GM19328 (cell line): ENCODE results near the gene RPL10A.

Source experiments
- ATAC-seq: cut with Tn5 transposase; IDR thresholded peaks from one replicate; pipeline ENCODE4 v1.9.1; 2021; ENCODE audit warnings: mild to moderate bottlenecking, moderate library complexity; ENCODE audit not compliant: unreplicated experiment

Gene RPL10A

DNA sequence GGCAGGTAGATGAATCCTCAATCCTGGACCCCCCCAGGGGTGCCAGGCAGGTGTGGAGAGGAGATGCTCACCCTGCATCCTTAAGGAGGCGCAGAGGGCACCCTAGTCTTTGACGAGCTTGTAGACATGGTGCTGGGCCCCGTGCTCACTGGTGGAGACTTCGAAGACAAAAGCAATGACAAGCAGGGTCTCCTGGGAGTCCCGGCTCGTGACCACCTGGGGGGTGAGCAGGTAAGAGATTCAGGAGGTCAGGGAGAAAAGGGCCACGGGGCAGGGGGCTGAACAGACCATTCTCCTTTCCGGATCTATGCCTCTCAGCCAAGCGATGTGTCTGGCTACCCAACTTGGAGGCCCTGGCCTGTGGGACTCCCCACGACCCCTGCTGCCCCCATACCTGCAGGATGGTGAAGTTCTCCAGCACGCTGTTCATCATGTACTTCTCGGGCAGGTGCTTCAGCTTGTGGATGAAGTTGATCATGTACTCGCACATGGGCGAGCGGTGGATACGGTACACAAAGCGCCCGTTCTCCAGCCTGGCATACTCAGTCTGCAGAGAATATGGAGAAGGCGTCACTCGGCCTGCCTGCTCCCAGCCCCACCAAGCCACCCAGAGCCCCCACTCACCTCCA, 6.9 kb downstream of the RPL10A start:
- ATAC-seq, result no peak

DNA sequence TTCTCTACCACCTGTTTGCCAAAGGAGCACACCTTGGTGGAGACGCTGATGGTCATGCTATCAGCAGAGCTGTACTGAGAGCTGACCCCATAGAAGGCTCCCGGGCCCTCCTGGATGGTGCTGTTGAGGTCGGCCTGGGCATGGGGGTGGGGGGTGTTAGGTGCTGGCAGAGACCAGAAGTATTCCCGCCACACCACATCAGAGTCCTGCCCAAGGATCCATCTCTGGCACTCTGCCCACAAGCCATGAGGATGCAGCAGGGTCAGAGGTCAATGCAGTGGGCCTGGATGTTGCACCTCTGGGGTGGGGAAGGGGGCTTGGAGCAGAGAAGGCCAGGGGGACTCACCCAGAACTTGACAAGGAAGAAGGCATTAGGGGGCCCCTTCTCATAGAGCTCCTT, 7.4 kb downstream of the RPL10A start:
- ATAC-seq, result no peak

DNA sequence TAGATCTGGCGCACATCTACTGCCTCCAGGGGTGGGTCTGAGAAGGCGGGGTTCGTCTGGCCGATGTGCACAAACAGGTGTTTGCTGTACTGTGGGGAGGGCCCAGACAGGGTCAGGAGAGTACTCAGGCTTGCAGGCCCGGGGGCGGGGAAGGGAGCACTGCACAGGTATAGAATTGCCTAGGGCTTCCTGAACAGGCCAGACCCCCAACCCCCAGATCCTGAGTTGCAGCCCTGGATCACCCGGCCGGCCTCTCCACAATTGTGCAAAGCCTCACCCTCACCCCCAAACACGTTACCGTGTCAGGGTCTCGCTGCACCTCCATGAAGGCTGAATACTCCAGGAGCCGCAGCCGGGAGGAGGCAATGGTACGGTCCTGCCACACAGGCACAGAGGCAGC, 7.8 kb downstream of the RPL10A start:
- ATAC-seq, result no peak

DNA sequence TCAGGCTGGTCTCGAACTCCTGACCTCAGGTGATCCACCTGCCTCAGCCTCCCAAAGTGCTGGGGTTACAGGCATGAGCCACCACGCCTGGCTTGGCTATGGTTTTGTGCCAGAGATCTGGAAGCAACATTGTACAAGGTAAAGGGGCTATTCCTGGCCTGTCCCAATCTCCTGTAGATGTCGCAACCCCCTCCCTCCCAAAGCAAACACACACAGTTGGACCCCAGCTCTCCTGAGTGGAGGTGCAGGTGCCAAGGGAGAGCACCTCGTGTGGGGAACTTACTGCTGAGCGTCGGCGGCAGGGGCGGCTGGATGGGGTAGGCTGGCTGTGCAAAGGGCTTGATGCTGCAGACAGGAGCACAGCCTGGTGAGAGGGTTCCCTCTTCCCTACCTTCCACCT, 8.8 kb downstream of the RPL10A start:
- no peak for ATAC-seq

DNA sequence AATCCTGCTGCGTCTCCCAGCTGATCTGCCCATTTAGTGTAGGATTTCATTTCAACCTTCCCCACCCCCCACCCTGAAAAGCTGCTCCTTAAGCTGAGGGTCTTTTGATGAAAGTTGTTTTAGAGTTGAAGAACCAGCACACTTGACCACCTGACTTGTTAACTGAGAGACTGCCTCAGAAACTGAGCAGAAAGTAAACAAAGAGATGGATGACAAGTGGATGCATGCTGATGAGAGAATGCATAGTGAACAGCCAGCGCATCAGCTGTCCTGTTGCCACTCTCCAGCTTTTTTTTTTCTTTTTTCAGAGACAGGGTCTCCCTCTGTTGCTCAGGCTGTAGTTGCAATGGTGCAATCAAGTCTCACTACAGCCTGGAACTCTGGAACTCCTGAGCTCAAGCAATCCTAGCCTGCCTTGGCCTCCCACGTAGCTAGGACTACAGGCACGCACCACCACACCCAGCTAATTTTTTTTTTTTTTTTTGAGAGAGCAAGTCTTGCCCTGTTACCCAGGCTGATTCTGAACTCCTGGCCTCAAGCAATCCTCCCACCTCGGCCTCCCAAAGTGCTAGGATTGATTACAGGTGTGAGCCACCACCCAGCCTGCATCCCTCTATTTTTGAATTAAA, 9.5 kb downstream of the RPL10A start:
- no peak for ATAC-seq

DNA sequence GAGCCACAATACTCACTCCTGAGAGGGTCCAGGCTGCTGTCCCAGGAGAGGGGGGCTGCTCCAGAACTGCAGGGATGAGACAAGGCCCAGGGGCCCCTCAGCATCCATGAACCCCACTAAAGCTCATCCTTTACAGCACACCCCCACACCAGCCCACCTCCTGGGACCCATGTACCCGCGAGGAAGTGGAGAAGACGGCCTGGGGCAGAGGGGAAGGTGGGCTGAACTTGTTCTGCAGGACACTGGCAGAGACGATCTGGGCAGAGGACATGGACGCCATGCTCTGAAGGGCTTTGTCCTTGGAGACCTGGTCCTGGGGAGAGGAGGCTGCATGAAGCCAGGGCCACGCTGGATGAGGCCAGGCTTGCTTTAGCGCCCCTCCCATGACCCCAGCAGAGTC, 10.1 kb downstream of the RPL10A start:
- ATAC-seq, result no peak

DNA sequence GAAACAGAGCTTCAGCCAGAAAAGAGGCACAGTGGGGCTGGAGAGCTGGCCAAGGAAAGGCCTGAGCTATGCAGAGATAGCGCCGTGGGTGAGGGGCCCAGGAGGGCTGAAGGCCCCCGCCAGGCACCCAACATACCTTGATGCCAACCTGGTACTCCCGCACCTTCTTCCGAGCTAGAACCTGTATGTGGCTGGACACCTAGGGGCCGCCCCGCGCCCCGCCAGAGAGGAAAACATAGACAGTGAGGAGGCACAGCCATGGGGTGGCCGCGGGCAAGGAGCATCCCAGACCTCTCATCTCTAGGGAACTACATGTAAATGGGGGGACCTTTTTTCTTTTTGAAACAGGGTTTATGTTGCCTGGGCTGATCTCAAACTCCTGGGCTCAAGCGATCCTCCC, 12.0 kb downstream of the RPL10A start:
- ATAC-seq, result no peak

DNA sequence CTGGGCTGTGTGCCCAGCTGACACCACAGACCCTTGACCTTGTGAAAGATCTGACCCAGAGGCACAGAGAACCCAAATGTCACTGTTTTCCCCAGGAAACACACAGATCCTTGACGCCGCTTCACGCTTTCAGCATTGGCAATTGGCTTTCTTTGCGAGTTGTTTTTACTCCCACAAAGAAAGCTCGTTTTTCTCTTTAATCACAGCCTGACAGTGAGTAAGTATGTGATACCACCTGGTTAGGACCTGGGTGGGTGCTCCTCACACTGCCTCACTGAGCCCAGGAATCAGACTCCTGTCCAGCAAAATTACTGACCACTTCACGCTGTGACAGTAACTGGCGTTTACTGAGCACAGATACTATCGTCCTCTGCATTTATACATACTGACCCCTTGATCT, 13.0 kb downstream of the RPL10A start:
- ATAC-seq, result no peak

DNA sequence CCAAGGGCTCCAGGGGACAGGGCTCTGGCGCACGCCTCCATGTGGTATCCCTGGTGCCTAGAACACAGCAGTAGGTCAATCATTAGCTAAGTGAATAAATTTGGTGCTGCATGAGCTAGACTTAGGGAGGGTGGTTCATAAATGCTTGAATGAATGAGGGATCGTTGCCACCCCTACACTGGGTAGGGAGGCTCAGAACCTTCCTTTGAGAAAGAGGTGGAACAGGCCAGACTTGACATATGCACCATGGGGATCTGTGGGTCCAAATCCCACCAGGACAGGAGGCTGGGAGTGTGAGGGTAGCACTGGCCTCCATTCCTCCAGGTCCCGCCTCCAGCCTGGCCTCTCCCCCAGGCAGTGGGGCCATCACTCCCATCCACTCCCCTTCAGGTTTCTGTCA, 14.9 kb downstream of the RPL10A start:
- no peak for ATAC-seq

DNA sequence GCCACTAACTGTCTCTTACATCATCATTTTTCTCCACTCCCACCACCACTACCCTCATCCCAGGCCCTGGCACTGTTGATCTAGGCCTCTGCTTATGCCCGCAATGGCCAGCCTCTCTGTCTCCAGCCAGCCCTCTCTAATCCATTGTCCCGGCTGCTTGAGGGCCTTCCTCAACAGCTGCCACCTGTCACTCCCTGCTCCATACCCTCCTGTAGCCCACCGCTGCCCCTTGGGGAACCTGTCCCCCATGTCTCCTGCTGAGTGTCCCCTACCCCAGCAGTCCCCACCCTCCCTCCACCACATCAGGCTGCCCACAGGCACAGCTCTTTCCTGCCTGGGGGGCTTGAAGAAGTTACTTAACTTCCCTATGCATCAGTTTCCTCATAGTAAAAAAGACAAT, 15.3 kb downstream of the RPL10A start:
- no peak for ATAC-seq

DNA sequence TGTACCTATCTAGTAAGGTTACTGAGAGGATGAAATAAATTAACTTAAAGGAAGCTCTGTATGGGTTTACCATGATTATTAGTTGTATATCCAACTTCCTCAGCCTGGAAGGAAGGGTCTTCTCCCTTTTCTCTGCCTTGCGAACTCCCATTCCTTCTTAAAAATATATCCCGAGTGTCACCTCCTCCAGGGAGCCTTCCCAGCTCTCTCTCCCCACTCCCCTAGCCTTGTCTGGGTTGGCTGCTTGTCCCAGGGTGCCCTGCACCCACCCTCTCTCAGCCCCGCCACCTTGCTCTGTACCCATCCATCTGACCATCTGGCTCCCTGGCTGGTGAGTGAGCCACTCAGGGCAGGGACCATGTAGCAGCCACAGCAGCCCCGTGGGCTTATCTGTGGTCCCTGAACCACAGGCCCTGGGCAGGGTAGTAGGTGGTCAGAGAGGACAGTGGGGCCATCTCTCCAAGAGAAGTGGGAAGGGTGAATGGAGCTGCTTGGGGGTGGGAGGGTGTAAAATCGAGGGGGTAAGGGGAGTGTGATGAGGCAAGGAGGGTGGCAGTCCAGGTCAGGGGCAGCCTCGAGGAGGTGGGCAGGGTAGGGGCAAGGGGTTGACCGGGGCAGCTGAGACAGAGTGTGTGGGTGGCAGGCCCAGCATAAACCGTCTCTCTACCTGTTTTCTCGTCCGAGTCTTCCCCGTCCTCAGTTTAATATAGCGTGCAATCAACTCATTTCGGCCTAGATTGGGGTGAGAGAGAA, 15.9 kb downstream of the RPL10A start:
- ATAC-seq, result no peak

DNA sequence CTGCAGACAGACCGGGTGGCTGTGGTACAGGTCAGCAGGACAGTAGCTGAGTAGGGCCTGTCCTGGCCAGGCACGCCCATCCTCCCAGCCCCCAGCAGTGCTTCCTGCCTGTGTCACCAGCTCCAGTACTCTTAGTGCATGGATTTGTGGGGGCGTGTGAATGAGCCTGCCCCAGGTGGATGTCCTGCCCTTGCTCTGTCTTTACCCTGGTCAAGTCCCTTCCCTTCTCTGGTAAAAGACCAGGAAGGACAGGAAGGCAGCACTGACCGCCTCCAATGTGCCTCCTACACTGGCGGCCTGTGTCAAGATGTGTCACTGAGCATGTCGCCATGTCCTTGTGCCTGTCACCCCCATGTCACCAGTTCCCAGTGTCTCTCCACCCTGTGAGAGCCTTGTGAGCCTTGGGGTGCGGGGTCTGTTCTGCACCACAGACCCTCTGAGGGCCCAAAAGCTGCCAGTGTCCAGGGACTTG, 16.8 kb downstream of the RPL10A start:
- no peak for ATAC-seq

DNA sequence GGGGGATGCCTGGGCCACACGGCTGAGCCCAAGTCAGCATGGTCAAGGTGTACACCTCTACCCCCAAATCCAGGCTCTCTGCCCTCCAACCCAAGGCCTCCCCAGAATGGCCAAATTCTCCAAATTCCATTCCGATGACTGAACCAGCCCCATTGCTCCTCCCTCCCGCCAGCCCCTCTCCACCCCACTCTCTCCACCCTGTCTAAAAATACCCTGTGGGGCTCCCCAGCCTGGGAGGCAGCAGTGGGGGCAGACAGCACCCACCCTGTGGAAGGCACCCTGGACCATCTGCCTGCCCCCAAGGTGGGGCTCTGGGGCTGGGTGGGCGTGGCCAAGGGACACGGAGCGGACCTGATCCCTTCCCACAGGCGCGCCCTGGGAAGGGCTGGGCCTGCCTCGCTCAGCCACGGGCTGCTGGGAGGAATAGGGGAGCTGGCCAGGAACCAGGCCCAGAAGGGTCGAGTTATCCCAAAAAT, 17.2 kb downstream of the RPL10A start:
- no peak for ATAC-seq

DNA sequence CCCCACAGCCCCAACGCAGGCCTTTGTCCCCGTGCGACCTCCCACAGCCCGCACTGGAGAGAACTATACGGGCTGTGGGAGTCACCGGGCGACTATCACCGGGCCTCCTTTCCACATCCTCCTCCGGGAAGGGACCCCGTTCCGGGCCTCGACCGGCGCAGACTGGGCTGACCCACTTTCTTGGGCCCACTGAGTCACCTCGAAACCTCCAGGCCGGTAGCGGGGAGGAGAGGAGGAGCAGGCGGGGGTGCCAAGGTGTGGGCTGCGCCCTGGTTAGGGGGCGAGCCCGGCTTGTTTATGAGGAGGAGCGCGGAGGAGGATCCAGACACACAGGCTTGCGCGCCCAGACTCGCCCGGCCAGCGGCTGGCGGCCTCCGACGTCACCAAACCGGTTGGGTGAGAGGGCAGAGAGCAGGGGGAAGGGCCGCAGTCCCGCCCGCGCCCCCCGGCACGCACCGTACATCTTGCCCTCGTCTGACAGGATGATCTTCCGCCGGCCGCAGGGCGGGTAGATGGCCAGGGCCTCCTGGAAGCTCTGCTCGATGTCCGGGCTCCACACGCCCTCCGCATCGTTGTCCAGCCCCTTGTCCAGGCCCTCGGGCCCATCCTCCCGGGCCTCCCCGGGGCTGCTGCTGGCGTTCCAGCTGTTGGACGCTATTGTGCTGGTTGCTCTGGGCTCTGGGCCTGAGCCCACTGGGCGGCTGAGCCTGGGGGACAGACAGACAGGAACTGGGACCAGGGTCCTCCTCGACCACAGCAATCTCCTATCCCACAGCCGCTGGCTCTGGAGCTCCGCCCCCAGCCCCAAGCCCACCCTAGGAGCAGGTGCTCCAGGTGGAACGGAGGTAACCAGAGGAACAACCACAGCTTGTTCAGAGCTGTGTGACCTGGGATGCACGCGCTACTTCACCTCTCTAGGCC, 18.1 kb downstream of the RPL10A start:
- no peak for ATAC-seq

DNA sequence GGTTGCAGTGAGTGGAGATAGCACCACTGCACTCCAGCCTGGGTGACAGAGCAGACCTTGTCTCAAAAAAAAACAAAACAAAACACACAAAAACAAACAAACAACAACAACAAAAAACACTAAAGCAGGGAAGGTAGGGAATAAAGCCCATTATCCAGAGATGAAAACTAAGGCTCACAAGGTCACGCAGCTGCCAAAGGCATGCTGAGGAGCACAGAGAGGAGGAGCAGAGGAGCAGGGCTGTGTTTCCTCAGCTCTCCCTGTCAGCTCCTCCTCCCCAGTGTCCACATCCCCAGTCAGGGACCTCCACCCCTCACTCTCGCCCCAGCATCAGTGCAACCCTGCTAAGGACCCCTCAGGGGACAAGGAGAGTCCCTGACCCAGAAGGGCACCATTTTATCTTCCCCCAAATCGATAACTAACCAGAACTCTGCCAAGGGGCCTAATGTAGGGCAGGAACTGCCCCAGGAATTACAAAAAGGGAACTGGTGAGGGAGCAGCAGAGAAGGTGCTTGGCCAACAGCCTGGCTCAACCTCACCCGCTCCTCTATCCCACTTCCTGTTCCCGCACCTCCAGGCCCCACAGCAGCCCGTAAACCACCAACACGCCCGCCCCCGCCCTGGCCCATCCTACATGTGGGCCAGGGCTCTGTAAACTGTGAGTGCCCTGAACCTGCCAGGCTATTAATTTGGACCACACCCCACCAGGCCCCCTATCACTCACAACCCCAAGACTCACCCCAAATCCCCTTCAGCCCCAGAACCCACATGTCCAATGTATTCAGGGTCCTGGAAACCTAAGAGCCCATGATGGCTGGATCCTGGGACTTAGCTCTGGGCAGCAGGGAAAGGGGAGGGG, 19.7 kb downstream of the RPL10A start:
- no peak for ATAC-seq

DNA sequence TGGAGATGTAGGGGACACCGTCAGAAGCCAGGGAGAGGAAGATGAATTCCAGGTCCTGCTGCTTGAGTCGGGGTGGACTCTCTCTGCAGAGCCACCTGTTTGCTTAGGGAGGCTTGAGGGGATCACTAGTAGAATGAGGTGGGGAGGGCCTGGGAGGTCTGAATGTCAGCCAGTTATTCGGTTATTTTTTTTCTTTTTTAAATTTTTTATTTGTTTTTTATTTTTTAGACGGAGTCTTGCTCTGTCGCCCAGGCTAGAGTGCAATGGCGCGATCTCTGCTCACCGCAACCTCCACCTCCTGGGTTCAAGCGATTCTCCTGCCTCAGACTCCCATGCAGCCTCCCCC, 20.3 kb downstream of the RPL10A start:
- no peak for ATAC-seq

DNA sequence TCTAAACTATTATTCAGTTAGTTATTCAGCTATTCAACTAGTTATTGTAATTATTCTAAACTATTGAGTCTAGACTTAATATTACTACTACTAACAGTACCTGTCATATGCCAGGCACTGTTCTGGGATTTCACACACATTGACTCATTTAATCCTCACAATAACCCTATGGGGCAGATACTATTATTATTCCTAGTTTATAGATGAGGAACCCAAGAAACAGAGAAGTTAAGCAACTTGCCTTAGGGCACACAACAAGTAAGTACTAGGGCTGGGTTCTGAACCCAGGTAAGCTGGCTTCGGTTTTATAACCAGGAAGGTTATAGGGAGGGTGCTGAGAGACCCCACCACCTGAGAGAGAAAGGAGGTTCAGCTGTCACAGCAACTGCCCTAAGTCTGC, 20.9 kb downstream of the RPL10A start:
- no peak for ATAC-seq

DNA sequence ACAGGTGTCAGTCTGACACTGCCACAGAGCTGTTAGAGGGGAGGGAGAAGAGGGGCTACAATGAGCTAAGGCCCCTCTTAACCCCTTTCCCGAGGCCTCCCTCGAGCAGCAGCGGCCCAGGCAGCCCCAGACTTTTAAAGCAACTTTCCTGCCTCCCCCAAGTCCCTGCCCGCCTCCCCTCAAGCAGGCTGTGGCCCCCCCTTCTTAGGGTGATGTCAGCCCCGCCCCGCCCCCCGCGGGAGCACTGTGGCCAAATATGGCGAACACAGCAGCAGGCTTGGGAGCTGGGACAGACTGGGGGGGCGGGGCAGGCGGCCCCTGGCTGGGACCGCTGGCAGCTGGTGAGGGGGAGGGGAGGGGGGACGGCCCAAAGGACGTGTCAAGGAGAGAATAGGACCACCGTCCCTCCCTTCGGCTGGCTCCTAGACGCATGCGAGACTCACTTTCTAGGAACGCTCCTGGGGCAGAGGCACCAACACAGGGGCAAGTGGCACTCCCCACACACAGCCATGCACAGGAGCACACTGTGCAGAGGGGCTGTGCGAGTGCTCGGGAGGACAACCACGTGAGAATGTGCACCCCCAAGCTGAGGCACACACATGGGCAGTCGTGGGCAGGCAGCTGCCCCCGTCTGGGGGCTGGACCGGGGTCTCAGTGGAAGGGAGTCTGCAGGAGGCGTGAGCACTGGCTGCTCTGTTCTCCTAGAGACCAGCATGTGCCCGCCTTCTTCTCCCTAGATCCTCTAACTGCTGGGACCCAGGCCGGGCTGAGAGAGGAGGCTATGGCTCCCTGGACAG, 22.0 kb downstream of the RPL10A start:
- no peak for ATAC-seq

DNA sequence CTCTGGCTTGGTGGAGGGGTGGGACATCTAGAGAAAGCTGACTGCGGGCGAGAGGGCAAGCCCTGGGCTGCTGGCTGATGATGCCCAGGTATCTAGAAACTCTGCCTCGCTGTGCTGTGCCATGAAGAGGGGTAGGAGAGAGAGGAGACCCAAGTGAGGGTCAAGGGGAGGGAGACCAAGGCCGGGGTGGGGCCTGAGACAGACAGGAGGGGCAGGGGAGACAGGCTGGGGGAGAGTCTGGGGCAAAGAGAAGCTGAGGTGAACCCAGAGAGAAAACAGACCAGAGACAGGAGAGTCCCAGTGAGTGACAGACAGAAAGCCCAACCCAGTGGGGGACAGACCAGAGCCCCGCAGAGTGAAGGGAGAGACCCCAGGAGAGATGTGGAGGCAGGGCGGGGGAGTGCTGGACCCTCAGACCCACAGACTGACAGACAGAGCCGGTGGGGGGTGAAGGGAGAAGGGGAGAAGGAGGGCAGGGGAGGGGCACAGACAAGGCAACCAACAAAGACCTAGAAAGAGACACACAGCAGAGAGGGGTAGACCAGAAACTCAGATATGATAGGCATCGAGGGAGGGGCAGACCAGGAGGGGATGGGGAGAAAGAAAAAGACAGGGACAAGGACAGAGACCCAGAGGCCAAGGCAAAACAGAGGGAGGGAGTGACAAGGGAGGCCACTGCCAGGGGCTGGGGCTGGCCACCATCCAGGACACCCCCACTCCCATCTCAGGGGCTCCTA, 22.8 kb downstream of the RPL10A start:
- no peak for ATAC-seq
